Measurements from ENCODE around the gene GPR15. TPM values are rescaled to one million over a fixed set of nuclear protein-coding genes. Genes with fewer than 3 reads are reported as not detected.

GPR15 gene
- total RNA-seq, 1 donor from 2014 or later: not detected

GRCh38 chr3:98561727-98562521 lies 30.1 kb downstream of the GPR15 start:
- Mint-ChIP-seq H3K4me3 (ENCODE audit: unreplicated experiment) (no peak overlapping the region), H3K36me3 (ENCODE audit: low read depth, unreplicated experiment) (no peaks in the 10 kb centered on the region), H3K9me3 (ENCODE audit: unreplicated experiment) (no peaks in the 10 kb centered on the region), H3K27ac (ENCODE audit: unreplicated experiment) (no peak overlapping the region), H3K4me1 (ENCODE audit: unreplicated experiment) (no peaks in the 10 kb centered on the region), H3K27me3 (ENCODE audit: unreplicated experiment) (no peaks in the 10 kb centered on the region)
- DNase-seq (ENCODE audit: low spot score): no peak
- TF ChIP-seq CTCF (IDR thresholded peaks at IDR 0.05; ENCODE audit: unreplicated experiment): no peak

- Mint-ChIP-seq H3K4me3 (ENCODE audit: unreplicated experiment) (no peak overlapping the region), H3K36me3 (ENCODE audit: low read depth, unreplicated experiment) (no peaks in the 10 kb centered on the region), H3K27me3 (ENCODE audit: unreplicated experiment) (no peaks in the 10 kb centered on the region), H3K9me3 (ENCODE audit: unreplicated experiment) (no peaks in the 10 kb centered on the region), H3K4me1 (ENCODE audit: unreplicated experiment) (no peaks in the 10 kb centered on the region), H3K27ac (ENCODE audit: unreplicated experiment) (no peak overlapping the region)
- no peak for TF ChIP-seq CTCF (IDR thresholded peaks at IDR 0.05; ENCODE audit: unreplicated experiment)
- no peak for DNase-seq (ENCODE audit: low spot score)
Measured at GRCh38 chr3:98563661-98564281, 32.0 kb downstream of the GPR15 start.

GRCh38 chr3:98564282-98565005 lies 32.7 kb downstream of the GPR15 start:
- Mint-ChIP-seq H3K27ac (ENCODE audit: unreplicated experiment) (no peak overlapping the region), H3K36me3 (ENCODE audit: low read depth, unreplicated experiment) (no peaks in the 10 kb centered on the region), H3K4me1 (ENCODE audit: unreplicated experiment) (no peaks in the 10 kb centered on the region), H3K27me3 (ENCODE audit: unreplicated experiment) (no peaks in the 10 kb centered on the region), H3K9me3 (ENCODE audit: unreplicated experiment) (no peaks in the 10 kb centered on the region), H3K4me3 (ENCODE audit: unreplicated experiment) (no peak overlapping the region)
- no peak for TF ChIP-seq CTCF (IDR thresholded peaks at IDR 0.05; ENCODE audit: unreplicated experiment)
- no peak for DNase-seq (ENCODE audit: low spot score)

GRCh38 chr3:98565237-98565643 lies 33.5 kb downstream of the GPR15 start:
- Mint-ChIP-seq H3K9me3 (ENCODE audit: unreplicated experiment) (no peaks in the 10 kb centered on the region), H3K27ac (ENCODE audit: unreplicated experiment) (no peak overlapping the region), H3K4me3 (ENCODE audit: unreplicated experiment) (no peak overlapping the region), H3K36me3 (ENCODE audit: low read depth, unreplicated experiment) (no peaks in the 10 kb centered on the region), H3K4me1 (ENCODE audit: unreplicated experiment) (no peaks in the 10 kb centered on the region), H3K27me3 (ENCODE audit: unreplicated experiment) (no peaks in the 10 kb centered on the region)
- no peak for DNase-seq (ENCODE audit: low spot score)
- TF ChIP-seq CTCF (IDR thresholded peaks at IDR 0.05; ENCODE audit: unreplicated experiment): no peak

All from endothelial cell (in vitro differentiated cells).